Non-pigmented ciliary epithelial cell (primary cell): ENCODE results near the gene TASOR2.

Experiments used
- DNase-seq: peaks from one replicate; pipeline ENCODE4 v3.0.0-alpha.2; 2010; ENCODE audit warnings: low read depth

Gene TASOR2

DNA sequence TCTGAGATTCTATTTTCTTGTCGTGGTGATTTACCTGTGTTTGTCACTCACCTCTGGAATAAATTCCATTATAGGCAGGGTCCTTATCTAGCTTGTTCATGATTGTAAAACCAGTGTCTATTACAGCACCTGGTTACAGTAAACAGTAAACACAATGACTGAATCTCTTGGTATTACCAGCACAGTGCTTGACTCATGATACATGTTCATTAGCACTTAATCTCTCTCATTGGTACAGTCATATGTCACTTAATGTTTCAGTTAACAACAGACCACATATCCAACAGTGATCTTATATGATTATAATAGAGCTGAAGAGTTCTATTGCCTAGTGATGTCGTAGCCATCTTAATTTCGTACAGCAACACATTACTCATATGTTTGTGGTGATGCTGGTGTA, 1.6 kb upstream of the TASOR2 start:
- DNase-seq: no peak

- no peak for DNase-seq
Observed at GRCh38 chr10:5684971-5685763, 529 bp downstream of the TASOR2 start.

DNA sequence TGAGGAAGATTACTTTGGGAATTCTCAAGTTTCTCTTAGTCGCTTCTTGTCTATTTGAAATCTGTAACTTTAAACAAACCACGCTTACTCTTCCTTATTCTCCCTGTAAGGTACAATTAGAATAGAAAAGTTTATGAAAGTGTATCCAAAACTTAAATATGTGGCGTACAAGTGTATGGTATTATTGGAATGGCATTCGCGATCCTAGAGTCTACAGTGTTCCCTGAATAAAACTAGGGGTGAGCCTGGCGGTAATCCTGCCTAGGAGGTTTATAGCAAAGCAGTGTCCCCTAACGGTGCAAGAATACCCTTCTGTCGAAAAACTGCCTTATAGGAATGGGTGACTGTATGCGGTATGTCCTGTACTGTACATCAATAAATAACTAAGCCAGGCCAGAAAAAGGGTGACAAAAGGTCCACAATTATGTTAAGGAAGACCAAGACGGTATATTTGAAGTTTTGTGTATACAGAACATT, 1.2 kb downstream of the TASOR2 start:
- DNase-seq: no peak

GRCh38 chr10:5688587-5688986, 3.9 kb downstream of the TASOR2 start:
- no peak for DNase-seq

DNA sequence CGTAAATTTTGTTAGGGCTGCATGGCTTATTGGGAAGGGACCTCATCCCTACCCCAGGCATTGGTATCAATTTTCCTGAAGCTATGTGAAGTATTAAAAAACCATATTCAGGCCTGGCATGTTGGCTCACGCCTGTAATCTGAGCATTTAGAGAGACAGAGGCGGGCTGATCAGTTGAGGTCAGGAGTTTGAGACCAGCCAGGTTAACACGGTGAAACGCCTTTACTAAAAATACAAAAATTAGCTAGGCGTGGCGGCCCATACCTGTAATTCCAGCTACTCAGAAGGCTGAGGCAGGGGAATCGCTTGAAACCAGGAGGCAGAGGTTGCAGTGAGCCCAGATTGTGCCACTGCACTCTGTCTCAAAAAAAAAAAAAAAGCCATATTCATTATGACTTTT, 7.1 kb downstream of the TASOR2 start:
- DNase-seq: no peak

GRCh38 chr10:5692461-5693358, 8.1 kb downstream of the TASOR2 start:
- DNase-seq: no peak

DNA sequence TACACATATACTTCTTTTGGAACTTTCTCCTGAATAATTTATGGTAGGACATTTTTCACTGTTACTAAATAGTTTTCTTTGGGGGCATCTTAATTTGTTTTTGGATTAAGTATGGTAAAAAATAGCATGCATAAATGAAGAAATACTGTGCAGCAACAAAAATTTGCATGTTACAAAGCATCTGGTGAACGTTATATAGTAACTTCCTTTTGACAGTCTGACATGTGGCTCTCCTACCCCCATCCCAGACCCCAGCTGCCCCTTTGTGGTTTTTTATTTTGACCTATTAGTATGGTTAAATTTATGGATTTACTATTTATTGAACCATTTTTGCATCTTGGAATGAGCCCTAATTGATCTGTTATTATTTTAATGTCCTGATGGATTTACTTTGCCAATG, 9.9 kb downstream of the TASOR2 start:
- DNase-seq: no peak

- DNase-seq: no peak
Observed at GRCh38 chr10:5697342-5697741, 12.7 kb downstream of the TASOR2 start.

- no peak for DNase-seq
Observed at GRCh38 chr10:5698062-5698461, 13.4 kb downstream of the TASOR2 start.

- DNase-seq: no peak
Observed at GRCh38 chr10:5708356-5708755, 23.7 kb downstream of the TASOR2 start.

DNA sequence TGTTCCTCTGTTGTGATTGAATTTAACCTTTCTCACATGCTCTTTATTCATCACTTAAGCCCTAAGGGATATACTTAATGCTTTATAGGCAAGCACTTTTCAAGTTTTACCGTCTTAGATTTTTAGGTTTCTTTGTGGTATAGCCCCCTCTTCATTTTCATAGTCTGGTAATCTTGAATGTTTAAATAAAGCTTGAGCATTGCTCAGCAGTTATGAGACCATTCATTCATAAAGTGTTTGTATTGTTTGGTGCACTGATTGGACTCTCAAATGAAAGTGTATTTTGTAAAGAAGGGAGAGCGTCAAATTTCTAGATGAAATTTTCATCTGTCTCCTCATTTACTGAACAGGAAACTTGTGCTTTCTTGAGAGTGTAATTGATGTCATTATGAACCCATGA, 25.2 kb downstream of the TASOR2 start:
- DNase-seq: no peak

GRCh38 chr10:5710859-5711258, 26.2 kb downstream of the TASOR2 start:
- DNase-seq: no peak

DNA sequence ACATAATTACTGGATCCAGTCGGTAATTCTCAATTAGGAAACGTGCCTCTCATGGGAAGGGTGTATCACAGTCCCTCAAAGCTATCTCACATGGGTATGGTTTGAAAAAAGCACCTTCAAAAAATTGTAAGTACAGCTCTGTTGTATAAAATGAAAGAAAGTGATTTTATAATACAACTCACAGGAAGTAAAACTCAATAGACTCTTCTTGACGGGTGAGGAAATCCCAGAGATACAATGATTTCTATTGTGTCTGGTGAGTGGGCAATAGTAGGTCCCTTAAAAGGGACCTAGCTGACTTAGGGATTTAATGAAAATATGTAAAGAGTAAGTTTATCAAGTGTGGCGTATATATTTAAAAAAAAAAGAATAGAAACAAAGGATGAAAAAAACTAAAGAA, 27.0 kb downstream of the TASOR2 start:
- DNase-seq: no peak

DNA sequence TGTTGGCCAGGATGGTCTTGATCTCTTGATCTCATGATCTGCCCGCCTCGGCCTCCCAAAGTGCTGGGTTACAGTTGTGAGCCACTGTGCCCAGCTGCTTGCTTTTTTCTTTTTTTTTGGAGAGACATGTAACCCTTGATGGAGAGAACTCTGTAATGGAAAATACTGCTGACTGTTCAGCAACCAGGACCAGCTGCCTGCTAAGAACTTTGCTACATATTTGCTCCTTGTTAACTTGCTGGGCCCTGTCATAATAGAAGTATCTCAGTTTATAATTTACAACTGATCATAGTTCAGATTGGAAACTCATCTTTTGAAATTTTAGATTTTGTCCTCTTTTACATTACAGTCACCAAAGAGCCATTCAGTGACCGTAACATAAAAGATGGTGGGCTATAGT, 34.9 kb downstream of the TASOR2 start:
- no peak for DNase-seq

- no peak for DNase-seq
Observed at GRCh38 chr10:5720182-5720581, 35.5 kb downstream of the TASOR2 start.

- DNase-seq: no peak
Observed at GRCh38 chr10:5723692-5724091, 39.1 kb downstream of the TASOR2 start.

- DNase-seq: no peak
Observed at GRCh38 chr10:5730766-5731165, 46.1 kb downstream of the TASOR2 start.

GRCh38 chr10:5731559-5731958, 46.9 kb downstream of the TASOR2 start:
- no peak for DNase-seq

DNA sequence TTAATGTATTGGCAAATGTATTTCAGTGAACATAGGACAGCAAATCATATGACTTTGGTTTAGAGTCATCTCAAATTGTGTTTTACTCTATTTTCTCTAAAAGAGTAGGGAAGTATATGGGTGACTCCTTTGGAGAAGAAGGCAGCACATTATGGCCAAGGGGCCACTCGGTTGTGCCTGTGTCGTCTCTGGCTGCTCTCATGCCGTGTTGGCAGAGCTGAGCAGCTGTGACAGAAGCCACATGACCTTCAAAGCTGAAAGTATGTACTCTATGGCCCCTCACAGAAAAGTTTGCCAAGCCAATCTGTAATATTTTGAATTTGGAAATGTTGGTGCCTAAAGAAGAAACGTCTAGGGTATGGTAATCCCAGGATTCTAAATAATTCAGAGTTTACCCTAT, 47.5 kb downstream of the TASOR2 start:
- DNase-seq: no peak
